ENCODE data around the gene TMEM72.

Gene TMEM72

DNA sequence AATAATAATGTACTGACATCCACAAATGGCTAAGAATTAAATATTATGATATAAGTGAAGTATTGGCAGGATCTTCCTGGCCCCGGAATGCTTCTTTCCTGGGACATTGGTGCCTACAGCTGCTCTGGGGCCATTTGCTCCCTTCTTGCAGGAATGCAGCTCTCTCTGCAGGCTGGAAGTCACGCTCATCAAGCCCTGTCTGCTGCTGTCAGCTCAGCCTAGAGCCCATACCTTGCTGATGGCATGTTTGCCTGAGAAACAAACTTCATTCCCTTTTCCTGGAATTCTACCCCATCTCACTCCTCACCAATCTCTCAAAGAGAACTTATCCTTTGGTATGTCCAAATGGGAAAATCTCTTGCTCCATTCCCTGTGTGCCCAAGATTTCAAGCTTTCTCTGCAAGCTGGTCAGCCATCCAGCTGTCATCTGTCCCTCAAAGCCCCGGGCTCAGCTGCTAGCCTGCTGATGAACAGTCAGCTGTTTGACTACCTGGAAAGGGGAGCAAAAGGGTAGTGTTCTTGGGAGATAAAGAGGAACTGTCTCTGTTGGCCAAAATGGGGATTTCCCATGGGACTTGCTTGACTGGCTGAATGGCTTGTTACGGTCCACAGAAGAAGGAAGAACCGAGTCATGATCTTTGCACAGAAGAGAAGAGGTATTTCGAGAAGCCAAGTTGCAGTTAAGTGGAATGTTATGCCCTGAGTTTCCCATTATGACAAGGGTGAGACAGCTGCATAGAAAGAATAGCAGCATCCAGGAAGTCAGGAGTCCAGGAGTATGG, 36.4 kb downstream of the TMEM72 start:
- H3K9me3 Mint-ChIP-seq, result peaks cover 17% of the 10 kb centered on the region
- peaks cover 9% of the 10 kb centered on the region for H3K27me3 Mint-ChIP-seq
- peak overlapping the region; percentile 1 for H3K27ac Mint-ChIP-seq
- no peak overlapping the region for H3K4me3 Mint-ChIP-seq
- H3K4me1 Mint-ChIP-seq (ENCODE audit: low read depth), result peaks cover 16% of the 10 kb centered on the region
- no peaks in the 10 kb centered on the region for H3K36me3 Mint-ChIP-seq (ENCODE audit: low read depth)

DNA sequence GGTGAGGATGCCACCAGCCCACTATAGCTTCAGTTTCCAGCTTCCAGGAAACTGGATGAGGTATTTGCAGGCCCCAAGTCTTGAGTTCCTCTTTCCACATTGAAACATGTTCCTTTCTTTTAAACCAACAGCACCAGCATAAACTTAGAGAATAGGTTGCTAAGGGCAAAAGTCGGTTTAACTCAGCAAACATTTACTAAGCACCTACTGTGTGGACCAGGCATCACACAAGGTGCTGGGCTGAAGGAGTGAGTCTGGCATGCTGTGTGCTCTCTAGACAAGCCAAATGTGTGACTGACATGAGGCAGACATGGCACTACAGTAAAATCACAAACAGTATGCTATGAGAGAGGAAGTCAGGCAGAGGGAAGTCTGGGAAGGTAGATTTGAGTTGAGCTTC, 37.5 kb downstream of the TMEM72 start:
- Mint-ChIP-seq H3K4me3 (no peak overlapping the region), H3K27me3 (peaks cover 9% of the 10 kb centered on the region), H3K36me3 (ENCODE audit: low read depth) (no peaks in the 10 kb centered on the region), H3K9me3 (peaks cover 17% of the 10 kb centered on the region), H3K4me1 (ENCODE audit: low read depth) (peaks cover 16% of the 10 kb centered on the region), H3K27ac (no peak overlapping the region)

DNA sequence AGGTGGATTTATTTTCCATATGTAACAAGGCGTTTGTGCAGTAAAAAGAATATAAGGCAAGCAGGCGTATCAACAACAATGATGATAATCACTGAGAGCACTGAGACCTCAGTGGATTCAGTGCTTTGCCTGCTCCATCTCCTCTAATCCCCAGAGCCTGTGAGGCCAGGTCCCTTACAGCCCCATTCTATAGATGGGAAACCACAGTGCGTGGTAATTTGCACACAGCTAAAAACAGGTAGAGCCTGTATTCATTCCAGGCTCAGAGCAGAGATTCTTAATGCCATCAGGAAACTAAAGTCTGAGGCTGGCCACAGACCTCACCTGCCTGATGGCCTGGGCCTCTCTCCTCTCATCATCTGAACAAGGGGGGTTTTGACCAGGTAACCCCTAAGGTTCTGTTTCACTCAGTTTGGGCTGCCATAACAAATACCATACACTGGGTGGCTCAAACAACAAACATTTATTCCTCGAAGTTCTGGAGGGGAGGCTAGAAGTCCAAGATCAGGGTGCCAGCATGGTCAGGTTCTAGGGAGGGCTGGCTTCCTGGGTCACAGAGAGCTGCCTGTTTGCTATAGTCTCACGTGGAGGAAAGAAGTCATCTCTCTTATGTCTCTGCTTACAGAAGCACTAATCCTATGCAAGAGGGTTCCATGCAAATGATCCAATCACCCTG, 38.1 kb downstream of the TMEM72 start:
- H3K9me3 Mint-ChIP-seq, result peaks cover 14% of the 10 kb centered on the region
- peaks cover 16% of the 10 kb centered on the region for H3K4me1 Mint-ChIP-seq (ENCODE audit: low read depth)
- no peak overlapping the region for H3K27ac Mint-ChIP-seq

DNA sequence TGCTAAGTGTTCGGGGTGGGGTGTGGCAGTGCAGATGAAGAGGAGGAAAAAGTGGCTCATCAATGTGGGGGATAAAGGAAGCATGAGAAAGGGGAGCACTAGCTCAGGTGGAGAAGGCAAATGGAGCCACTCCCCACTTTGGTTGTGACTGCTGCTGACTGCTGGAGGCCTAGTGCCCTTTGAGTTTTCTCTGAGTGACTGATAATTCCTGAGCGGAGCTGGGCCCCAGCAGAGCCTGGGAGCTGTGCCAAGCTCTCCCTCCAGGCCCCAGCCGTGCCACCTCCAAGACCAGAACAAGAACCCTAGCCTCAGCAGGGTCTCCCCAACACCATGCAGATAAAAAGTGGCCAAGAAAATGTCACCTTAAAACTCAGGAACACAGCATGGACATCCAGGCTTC, 38.8 kb downstream of the TMEM72 start:
- Mint-ChIP-seq H3K36me3 (ENCODE audit: low read depth) (no peaks in the 10 kb centered on the region), H3K27ac (no peak overlapping the region), H3K4me3 (no peak overlapping the region), H3K4me1 (ENCODE audit: low read depth) (peaks cover 16% of the 10 kb centered on the region), H3K9me3 (peaks cover 7% of the 10 kb centered on the region), H3K27me3 (peaks cover 4% of the 10 kb centered on the region)

More for the DNA sequence above, 38.1 kb downstream of the TMEM72 start:
- H3K4me3 Mint-ChIP-seq, result no peak overlapping the region
- peaks cover 7% of the 10 kb centered on the region for H3K27me3 Mint-ChIP-seq
- no peaks in the 10 kb centered on the region for H3K36me3 Mint-ChIP-seq (ENCODE audit: low read depth)

DNA sequence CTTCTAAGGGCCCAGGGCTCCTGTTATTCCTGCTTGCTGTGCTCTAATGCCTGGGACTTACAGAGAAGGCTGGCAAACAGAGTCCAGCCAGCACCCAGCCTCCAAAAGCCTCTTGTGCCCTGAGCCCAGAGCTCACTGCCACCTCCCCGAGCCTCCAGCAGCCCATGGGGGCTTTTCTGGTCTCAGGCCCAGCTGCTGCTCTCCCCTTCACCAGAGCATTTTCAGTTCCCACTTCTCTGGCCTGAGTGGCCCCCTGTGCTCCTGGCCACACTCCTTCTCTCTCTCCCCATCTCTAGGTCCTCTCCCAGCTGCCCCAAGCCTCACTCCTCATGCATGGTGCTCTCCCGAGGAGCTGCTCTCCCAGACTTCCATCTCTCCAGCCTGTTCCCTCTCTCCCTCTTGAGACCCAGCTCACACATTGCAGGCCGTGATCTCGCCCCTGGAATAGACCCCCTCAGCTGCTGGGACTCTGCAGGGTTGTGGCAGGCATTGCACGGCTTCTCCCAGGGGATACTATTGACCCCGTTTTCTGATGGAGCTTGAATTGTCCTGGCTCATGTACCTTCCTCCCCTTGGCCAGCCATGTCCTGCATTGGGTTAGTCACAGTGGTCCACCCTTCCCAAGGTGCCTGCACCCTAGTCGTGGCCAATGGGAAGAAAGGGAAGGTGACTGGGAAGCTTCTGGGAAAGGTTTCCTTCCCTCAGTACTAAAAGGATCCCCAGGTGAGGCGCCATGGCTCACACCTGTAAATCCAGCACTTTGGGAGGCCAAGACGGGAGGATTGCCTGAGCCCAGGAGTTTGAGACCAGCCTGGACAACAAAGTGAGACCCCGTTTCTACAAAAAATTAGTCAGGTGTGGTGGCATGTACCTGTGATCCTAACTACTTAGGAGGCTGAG, 39.4 kb downstream of the TMEM72 start:
- Mint-ChIP-seq H3K36me3 (ENCODE audit: low read depth) (no peaks in the 10 kb centered on the region), H3K27ac (no peak overlapping the region), H3K27me3 (no peaks in the 10 kb centered on the region), H3K4me3 (no peak overlapping the region), H3K9me3 (peaks cover 3% of the 10 kb centered on the region), H3K4me1 (ENCODE audit: low read depth) (peaks cover 16% of the 10 kb centered on the region)

DNA sequence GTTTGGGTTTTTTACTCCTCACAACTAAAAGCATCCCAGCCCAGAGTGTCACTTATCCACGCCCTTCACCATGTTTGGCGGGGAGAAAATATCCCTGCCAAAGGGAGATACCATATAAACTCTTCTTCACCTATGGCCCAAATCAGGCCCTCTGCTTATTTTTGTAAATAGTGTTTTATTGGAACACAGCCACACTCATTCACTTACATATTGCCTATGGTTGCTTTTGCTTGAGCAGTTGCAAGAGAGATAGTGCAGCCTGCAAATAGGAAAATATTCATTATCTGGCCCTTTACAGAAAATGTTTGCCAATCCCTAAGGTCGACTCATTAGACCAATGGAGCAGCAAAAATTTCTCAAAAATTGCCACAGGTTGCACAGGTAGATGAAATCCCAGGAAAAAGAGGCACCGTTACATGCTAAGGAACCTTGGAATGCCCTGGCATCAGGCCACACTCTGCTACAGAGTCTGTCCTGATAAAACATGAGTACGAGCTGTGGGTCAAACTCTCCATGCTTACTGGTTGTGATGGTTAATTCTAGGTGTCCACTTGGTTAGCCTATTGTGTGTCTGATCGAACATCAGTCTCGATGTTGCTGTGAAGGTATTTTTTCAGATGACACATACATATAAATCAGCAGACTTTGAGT, 40.6 kb downstream of the TMEM72 start:
- no peak overlapping the region for H3K4me3 Mint-ChIP-seq
- H3K4me1 Mint-ChIP-seq (ENCODE audit: low read depth), result peaks cover 13% of the 10 kb centered on the region
- peaks cover 8% of the 10 kb centered on the region for H3K36me3 Mint-ChIP-seq (ENCODE audit: low read depth)
- H3K27ac Mint-ChIP-seq, result no peak overlapping the region
- H3K27me3 Mint-ChIP-seq, result no peaks in the 10 kb centered on the region
- H3K9me3 Mint-ChIP-seq, result no peaks in the 10 kb centered on the region

DNA sequence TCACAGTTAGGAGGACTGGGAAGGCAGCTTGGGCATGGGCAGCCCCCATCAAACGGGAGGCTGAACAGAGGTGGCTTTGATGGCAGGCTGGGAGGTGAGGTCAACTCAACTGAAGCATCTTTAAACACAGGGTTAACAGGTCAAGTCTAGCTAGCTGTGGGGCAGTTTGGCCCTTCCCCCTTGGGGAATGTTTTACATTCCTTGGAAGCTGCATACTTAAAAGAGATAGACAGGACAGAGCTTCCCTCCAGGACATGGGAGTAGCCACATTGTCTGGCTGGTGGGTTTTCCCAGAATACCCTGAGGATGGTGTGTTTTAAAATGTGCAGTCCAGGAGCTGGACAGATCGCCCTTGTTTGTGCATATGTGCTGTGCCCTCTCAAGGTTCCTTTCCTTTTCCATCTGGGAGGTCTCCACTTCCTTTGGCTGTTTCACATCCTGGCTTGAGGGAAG, 41.7 kb downstream of the TMEM72 start:
- H3K4me3 Mint-ChIP-seq, result no peak overlapping the region
- H3K9me3 Mint-ChIP-seq, result no peaks in the 10 kb centered on the region
- no peaks in the 10 kb centered on the region for H3K27me3 Mint-ChIP-seq
- no peak overlapping the region for H3K27ac Mint-ChIP-seq
- peaks cover 12% of the 10 kb centered on the region for H3K36me3 Mint-ChIP-seq (ENCODE audit: low read depth)
- peaks cover 11% of the 10 kb centered on the region for H3K4me1 Mint-ChIP-seq (ENCODE audit: low read depth)

DNA sequence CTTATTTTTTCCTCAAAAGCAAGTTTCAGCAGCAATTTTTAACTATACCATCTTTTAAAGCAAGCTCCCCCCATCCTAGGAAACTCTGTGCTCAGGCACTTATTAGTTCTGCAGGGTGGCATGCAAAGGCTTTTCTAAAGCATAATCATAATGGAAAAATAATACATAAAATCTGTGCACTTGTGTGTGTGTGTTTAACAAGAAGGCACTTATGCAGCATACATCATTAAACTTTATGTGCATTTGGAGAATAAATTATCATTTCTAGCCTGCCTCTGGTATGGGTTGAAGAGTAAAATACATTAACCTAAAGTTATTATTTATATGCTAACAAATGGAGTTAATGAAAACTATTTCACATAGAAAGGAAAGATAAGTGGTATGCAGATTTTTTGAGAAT, 42.9 kb downstream of the TMEM72 start:
- H3K9me3 Mint-ChIP-seq, result no peaks in the 10 kb centered on the region
- peaks cover 19% of the 10 kb centered on the region for H3K4me1 Mint-ChIP-seq (ENCODE audit: low read depth)
- H3K27ac Mint-ChIP-seq, result no peak overlapping the region
- no peak overlapping the region for H3K4me3 Mint-ChIP-seq
- no peaks in the 10 kb centered on the region for H3K27me3 Mint-ChIP-seq
- H3K36me3 Mint-ChIP-seq (ENCODE audit: low read depth), result peaks cover 12% of the 10 kb centered on the region

DNA sequence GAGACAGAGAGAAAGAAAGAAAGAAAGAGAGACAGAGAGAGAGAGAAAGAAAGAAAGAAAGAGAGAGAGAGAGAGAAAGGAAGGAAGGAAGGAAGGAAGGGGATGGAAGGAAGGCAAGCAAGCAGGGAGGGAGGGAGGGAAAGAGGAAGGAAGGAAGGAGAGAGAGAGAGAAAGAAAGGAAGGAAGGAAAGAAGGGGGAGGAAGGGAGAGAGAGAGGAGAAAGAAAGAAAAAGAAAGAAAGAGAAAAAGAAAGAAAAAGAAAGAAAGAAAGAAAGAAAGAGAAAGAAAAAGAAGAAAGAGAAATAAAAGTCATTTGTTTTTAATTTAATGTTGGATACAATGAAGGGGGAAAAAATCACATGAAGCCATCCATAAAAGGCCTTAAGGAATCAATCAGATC, 43.8 kb downstream of the TMEM72 start:
- H3K27me3 Mint-ChIP-seq, result no peaks in the 10 kb centered on the region
- H3K4me1 Mint-ChIP-seq (ENCODE audit: low read depth), result peaks cover 19% of the 10 kb centered on the region
- peaks cover 12% of the 10 kb centered on the region for H3K36me3 Mint-ChIP-seq (ENCODE audit: low read depth)
- no peak overlapping the region for H3K4me3 Mint-ChIP-seq
- no peak overlapping the region for H3K27ac Mint-ChIP-seq
- no peaks in the 10 kb centered on the region for H3K9me3 Mint-ChIP-seq

DNA sequence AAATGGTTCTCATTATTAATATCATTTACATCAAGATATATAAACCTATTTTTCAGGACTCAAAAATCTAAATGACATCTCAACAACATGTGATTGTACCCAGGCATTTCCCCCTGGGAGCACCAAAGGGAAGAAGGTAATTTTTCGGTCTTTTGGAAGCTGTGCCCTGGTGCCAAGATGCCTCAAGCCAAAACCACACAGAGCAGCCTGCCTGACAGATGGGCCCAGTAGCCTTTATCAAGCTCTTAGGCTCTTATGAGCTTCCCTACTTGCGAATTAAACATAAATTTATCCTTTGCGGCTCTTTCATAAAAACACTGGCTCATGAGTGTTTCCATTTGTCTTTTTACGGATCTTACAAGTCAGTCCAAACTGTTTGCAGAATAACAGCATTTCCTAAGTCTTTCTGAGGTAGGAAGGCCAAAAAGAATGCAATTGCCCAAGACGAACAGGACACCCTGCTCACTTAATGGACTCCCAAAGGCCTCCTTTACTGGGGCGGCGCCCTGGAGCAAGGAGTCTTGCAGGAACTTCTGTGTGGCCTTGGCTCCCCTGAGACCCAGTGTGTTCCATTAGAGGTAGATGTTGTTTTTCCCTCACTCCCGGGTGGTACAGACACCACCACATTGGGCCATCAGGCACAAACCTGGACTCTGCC, 44.4 kb downstream of the TMEM72 start:
- H3K27ac Mint-ChIP-seq, result no peak overlapping the region
- H3K36me3 Mint-ChIP-seq (ENCODE audit: low read depth), result peaks cover 12% of the 10 kb centered on the region
- no peaks in the 10 kb centered on the region for H3K27me3 Mint-ChIP-seq
- no peaks in the 10 kb centered on the region for H3K9me3 Mint-ChIP-seq
- no peak overlapping the region for H3K4me3 Mint-ChIP-seq
- peaks cover 22% of the 10 kb centered on the region for H3K4me1 Mint-ChIP-seq (ENCODE audit: low read depth)

DNA sequence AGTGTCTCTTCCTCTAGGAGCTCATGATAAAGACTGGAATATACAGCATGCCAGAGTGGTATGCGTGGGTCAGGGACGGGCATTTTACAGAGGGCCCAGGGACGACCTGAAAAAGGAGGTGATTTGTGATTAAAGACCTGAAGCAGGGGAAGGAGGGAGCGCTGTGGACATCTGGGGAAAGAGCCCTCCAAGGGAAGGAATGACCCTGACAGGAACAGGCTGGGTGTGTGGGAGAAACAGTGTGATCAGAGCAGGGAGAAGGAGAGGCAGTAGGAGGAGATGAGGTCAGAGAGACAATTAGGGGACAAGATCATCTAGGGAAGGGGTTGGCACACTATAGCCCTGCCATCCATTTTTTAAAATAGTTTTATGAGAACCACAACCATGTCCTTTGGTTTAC, 45.1 kb downstream of the TMEM72 start:
- peaks cover 27% of the 10 kb centered on the region for H3K4me1 Mint-ChIP-seq (ENCODE audit: low read depth)
- H3K27ac Mint-ChIP-seq, result no peak overlapping the region
- H3K9me3 Mint-ChIP-seq, result no peaks in the 10 kb centered on the region
- peaks cover 12% of the 10 kb centered on the region for H3K36me3 Mint-ChIP-seq (ENCODE audit: low read depth)
- no peak overlapping the region for H3K4me3 Mint-ChIP-seq
- H3K27me3 Mint-ChIP-seq, result no peaks in the 10 kb centered on the region

DNA sequence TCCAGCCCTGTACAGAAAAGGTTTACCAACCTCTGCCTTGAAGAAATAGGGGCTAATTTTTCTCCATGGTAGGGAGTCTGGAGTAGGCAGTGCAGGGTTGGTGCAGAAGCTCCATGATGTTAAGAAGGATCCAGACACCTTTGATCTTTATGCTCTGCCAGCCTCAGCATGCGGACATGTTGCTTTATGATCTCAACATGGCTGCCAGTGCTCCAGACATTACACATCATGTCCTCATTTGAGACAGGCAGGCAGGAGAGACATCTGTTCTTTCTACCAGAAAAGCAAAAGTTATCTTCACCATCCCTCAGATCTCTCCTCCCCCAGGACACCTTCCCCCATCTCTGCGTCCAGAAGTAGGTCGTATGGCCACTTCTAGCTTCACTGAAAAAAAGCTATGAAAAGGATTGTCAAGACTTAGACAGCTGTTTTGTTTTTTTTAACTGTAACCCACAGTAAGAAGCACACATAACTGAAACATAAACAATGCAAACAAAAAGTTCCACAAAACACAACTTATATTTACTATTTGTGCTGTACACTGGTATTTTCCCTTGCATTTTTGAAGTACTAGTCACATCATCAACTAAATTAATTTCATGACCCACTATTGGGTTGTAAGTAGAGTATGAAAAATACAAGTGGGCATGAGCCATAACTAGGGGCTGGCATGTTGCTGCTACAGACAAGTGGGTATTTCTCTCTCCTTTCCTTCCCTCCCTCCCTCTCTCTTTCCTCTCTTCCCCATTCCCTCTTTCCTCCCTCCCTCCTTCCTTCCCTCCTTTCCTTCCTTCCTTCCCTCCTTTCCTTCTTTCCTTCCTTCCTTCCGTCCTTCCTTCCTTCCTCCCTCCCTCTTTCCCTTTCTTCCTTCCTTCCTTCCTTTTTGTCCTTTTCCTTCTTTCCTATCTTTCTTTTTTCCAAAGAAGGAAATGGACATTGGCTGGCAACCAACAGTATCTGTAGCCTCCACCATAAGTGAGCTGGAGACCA, 45.9 kb downstream of the TMEM72 start:
- Mint-ChIP-seq H3K27me3 (no peaks in the 10 kb centered on the region), H3K9me3 (no peaks in the 10 kb centered on the region), H3K4me3 (no peak overlapping the region), H3K36me3 (ENCODE audit: low read depth) (peaks cover 12% of the 10 kb centered on the region), H3K27ac (no peak overlapping the region), H3K4me1 (ENCODE audit: low read depth) (peaks cover 27% of the 10 kb centered on the region)

DNA sequence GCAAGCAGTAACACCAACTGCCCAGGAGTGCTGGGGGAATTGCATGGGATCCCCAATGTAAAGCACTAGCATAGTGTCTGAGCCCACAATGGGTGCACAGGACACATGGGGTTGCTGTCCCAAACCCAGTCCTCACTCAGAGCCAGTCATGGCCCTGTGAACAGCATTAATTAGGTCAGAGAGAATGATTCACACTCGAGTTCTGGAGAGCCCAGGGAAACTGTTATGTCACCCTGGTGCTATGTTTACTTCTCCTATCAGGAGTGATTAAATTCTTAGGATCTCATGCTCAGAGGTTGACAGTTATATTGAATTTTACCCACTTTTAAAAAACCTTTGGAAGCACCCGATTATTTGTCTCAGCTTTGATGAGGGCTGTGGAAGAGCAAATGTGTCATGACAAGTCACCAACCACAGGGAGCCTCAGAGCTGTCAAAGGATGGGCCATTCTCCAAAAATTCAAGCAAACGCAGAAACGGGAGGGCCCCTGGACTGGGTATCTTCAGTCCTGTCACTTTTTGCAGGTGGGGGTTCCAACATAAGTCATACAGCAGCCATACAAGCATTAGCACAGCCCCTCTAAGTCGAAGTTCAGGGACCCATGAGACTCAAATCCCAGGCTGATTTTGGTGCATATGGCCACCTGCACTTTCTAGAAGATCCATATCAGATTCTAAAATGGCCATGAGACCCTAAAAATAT, 47.2 kb downstream of the TMEM72 start:
- H3K27me3 Mint-ChIP-seq, result no peaks in the 10 kb centered on the region
- peaks cover 12% of the 10 kb centered on the region for H3K36me3 Mint-ChIP-seq (ENCODE audit: low read depth)
- H3K27ac Mint-ChIP-seq, result peak overlapping the region; percentile 29
- peaks cover 36% of the 10 kb centered on the region for H3K4me1 Mint-ChIP-seq (ENCODE audit: low read depth)
- peak overlapping the region; percentile 84 for H3K4me3 Mint-ChIP-seq
- H3K9me3 Mint-ChIP-seq, result no peaks in the 10 kb centered on the region

Measured in stimulated activated naive CD8-positive, alpha-beta T cell treated with anti-CD3 and anti-CD28 coated beads, Interleukin-15, Interleukin-2, amounts not matched to agents 100 ng/mL and 50 ng/mL, for 24 hours (primary cell).